ENCODE results near the gene KRTAP9-7.

- TF ChIP-seq REST (IDR thresholded peaks at IDR 0.05; ENCODE audit: insufficient read depth in 1 of 2, low read depth in 2 of 2, low read length in 2 of 2) (no peak), POLR2AphosphoS5 (IDR thresholded peaks at IDR 0.05; ENCODE audit: low read depth, low read length) (no peak)
Observed at GRCh38 chr17:41315814-41316445, 40.4 kb downstream of the KRTAP9-7 start.
